HG02571 (cell line): Measurements from ENCODE around the gene AP1B1.

Experiments used
- ATAC-seq: cut with Tn5 transposase; IDR thresholded peaks from one replicate; pipeline ENCODE4 v1.9.1; 2021; ENCODE audit warnings: mild to moderate bottlenecking, moderate library complexity; ENCODE audit not compliant: unreplicated experiment

AP1B1 gene

GRCh38 chr22:29314537-29315285 is 73.7 kb downstream of the AP1B1 start:
- ATAC-seq = no peak

- no peak for ATAC-seq
These were observed 74.5 kb downstream of the AP1B1 start for GRCh38 chr22:29313576-29314466.

GRCh38 chr22:29313126-29313575 is 75.2 kb downstream of the AP1B1 start:
- no peak for ATAC-seq

GRCh38 chr22:29312218-29313125 is 75.9 kb downstream of the AP1B1 start:
- no peak for ATAC-seq

- ATAC-seq = no peak
These were observed 76.7 kb downstream of the AP1B1 start for GRCh38 chr22:29311464-29312217.

- ATAC-seq = no peak
These were observed 77.5 kb downstream of the AP1B1 start for GRCh38 chr22:29310863-29311339.

- ATAC-seq = no peak
These were observed 78.1 kb downstream of the AP1B1 start for GRCh38 chr22:29310065-29310862.

GRCh38 chr22:29309332-29310064 is 78.9 kb downstream of the AP1B1 start:
- ATAC-seq = no peak

GRCh38 chr22:29308791-29309262 is 79.5 kb downstream of the AP1B1 start:
- no peak for ATAC-seq

- no peak for ATAC-seq
These were observed 80.1 kb downstream of the AP1B1 start for GRCh38 chr22:29308148-29308790.

GRCh38 chr22:29307596-29308147 is 80.7 kb downstream of the AP1B1 start:
- no peak for ATAC-seq

- no peak for ATAC-seq
These were observed 81.4 kb downstream of the AP1B1 start for GRCh38 chr22:29306835-29307595.

- ATAC-seq = no peak
These were observed 82.1 kb downstream of the AP1B1 start, which contains the start of gene GAS2L1 for GRCh38 chr22:29306175-29306834. Gene GAS2L1 (plus strand): TSS chr22:29306650. CDS start chr22:29308106, 1,456 bp downstream.

- ATAC-seq = no peak
These were observed 82.6 kb downstream of the AP1B1 start for GRCh38 chr22:29305836-29306174.

- no peak for ATAC-seq
These were observed 85.5 kb downstream of the AP1B1 start for GRCh38 chr22:29302681-29303465.

GRCh38 chr22:29302402-29302680 is 86.0 kb downstream of the AP1B1 start:
- no peak for ATAC-seq
